SK-N-MC (cell line): ENCODE results near the gene CCDC63.
A peak's percentile ranks its signal among the peaks of the same experiment; 100 is the strongest.
"Not testable (repeated sequence)": the region's sequence is repeated elsewhere in the genome, so short reads cannot be mapped to it uniquely, and the experiment has no call there.

Experiments
- DNase-seq: peaks from one replicate; pipeline ENCODE4 v3.0.0-alpha.2; 2011; ENCODE audit warnings: low read depth, low spot score
- H3K27ac ChIP-seq: fragments of 200-600 bp; sonication (generic); 2 replicates; pipeline ENCODE4 v1.5.1; 2016; ENCODE audit warnings: mixed run types
- H3K36me3 ChIP-seq: fragments of 200-600 bp; sonication (generic); 2 replicates; pipeline ENCODE4 v1.6.1; 2017; ENCODE audit warnings: antibody characterized with exemption, low read length, mixed read lengths; ENCODE audit not compliant: insufficient read depth
- H3K4me3 ChIP-seq: fragments of 200-600 bp; sonication (generic); 2 replicates; pipeline ENCODE4 v1.5.1; 2016
- H3K9ac ChIP-seq: fragments of 200-600 bp; sonication (generic); 2 replicates; pipeline ENCODE4 v1.8.0; 2017; ENCODE audit warnings: mixed run types, mixed read lengths; ENCODE audit not compliant: insufficient read length
- H3K9me3 ChIP-seq: fragments of 200-600 bp; sonication (generic); 2 replicates; pipeline ENCODE4 v1.6.1; 2017; ENCODE audit warnings: low read depth, mild to moderate bottlenecking, antibody characterized with exemption, low read length, moderate library complexity, mixed read lengths
- EZH2 ChIP-seq: fragments of 200-600 bp; sonication (generic); IDR thresholded peaks from one replicate; pipeline ENCODE4 v1.6.1; 2017; ENCODE audit warnings: antibody characterized with exemption
- FOXP2 ChIP-seq: optimal IDR thresholded peaks from 2 replicates; pipeline ENCODE3; 2011; ENCODE audit warnings: mild to moderate bottlenecking, moderate library complexity; ENCODE audit not compliant: insufficient read depth; ENCODE audit errors: extremely low read length, control extremely low read depth
- POLR2AphosphoS5 ChIP-seq: IDR thresholded peaks from 2 replicates; pipeline ENCODE4 v1.6.1; 2012; ENCODE audit warnings: mild to moderate bottlenecking, low read depth, low read length, borderline replicate concordance

Gene CCDC63

GRCh38 chr12:110849221-110849620 lies 2.4 kb downstream of the CCDC63 start:
- Histone ChIP-seq H3K9me3 (no peaks in the 10 kb centered on the region), H3K27ac (no peak overlapping the region), H3K4me3 (no peak overlapping the region), H3K36me3 (no peaks in the 10 kb centered on the region), H3K9ac (no peak overlapping the region)
- no peak for DNase-seq
- TF ChIP-seq EZH2 (no peak), FOXP2 (no peak), POLR2AphosphoS5 (no peak)

- no peak for TF ChIP-seq EZH2
- H3K36me3 ChIP-seq: no peaks in the 10 kb centered on the region
- H3K9ac ChIP-seq: no peak overlapping the region
- no peak overlapping the region for H3K27ac ChIP-seq
- no peak overlapping the region for H3K4me3 ChIP-seq
- DNase-seq: no peak
- H3K9me3 ChIP-seq: no peaks in the 10 kb centered on the region
These were observed 3.1 kb downstream of the CCDC63 start for GRCh38 chr12:110849748-110850403.

GRCh38 chr12:110850762-110851161 lies 4.0 kb downstream of the CCDC63 start:
- H3K27ac ChIP-seq: no peak overlapping the region
- DNase-seq: no peak
- TF ChIP-seq FOXP2 (no peak), EZH2 (no peak), POLR2AphosphoS5 (no peak)
- no peaks in the 10 kb centered on the region for H3K9me3 ChIP-seq
- no peak overlapping the region for H3K9ac ChIP-seq
- H3K4me3 ChIP-seq: no peak overlapping the region
- no peaks in the 10 kb centered on the region for H3K36me3 ChIP-seq

- TF ChIP-seq POLR2AphosphoS5 (no peak), EZH2 (no peak), FOXP2 (no peak)
- no peak for DNase-seq
- H3K4me3 ChIP-seq: no peak overlapping the region
These were observed 7.0 kb downstream of the CCDC63 start for GRCh38 chr12:110853836-110854235.

GRCh38 chr12:110856542-110856941 lies 9.8 kb downstream of the CCDC63 start:
- no peak for TF ChIP-seq EZH2
- TF ChIP-seq POLR2AphosphoS5: no peak
- no peak for TF ChIP-seq FOXP2
- DNase-seq: no peak
- H3K36me3 ChIP-seq: no peaks in the 10 kb centered on the region
- no peaks in the 10 kb centered on the region for H3K9me3 ChIP-seq
- H3K9ac ChIP-seq: no peak overlapping the region
- H3K4me3 ChIP-seq: no peak overlapping the region
- no peak overlapping the region for H3K27ac ChIP-seq

More at GRCh38 chr12:110853836-110854235, 7.0 kb downstream of the CCDC63 start:
- Histone ChIP-seq H3K9me3 (no peaks in the 10 kb centered on the region), H3K9ac (no peak overlapping the region), H3K36me3 (no peaks in the 10 kb centered on the region), H3K27ac (no peak overlapping the region)

GRCh38 chr12:110857528-110857927 lies 10.7 kb downstream of the CCDC63 start:
- H3K27ac ChIP-seq: no peak overlapping the region
- H3K4me3 ChIP-seq: no peak overlapping the region
- H3K36me3 ChIP-seq: no peaks in the 10 kb centered on the region
- H3K9ac ChIP-seq: no peak overlapping the region
- no peaks in the 10 kb centered on the region for H3K9me3 ChIP-seq
- no peak for TF ChIP-seq POLR2AphosphoS5
- no peak for TF ChIP-seq FOXP2
- TF ChIP-seq EZH2: no peak
- no peak for DNase-seq

- not testable (repeated sequence) for H3K9me3 ChIP-seq, H3K27ac ChIP-seq, H3K9ac ChIP-seq, H3K4me3 ChIP-seq, H3K36me3 ChIP-seq, DNase-seq
These were observed 11.2 kb downstream of the CCDC63 start for GRCh38 chr12:110857954-110858353.

- TF ChIP-seq FOXP2: no peak
- TF ChIP-seq EZH2: no peak
- TF ChIP-seq POLR2AphosphoS5: no peak
- no peak overlapping the region for H3K4me3 ChIP-seq
- H3K27ac ChIP-seq: no peak overlapping the region
- H3K36me3 ChIP-seq: no peaks in the 10 kb centered on the region
- no peaks in the 10 kb centered on the region for H3K9me3 ChIP-seq
- DNase-seq: no peak
- H3K9ac ChIP-seq: no peak overlapping the region
These were observed 12.1 kb downstream of the CCDC63 start for GRCh38 chr12:110858848-110859247.

- H3K4me3 ChIP-seq: peak overlapping the region; percentile 30; the same call in 1 of the 2 replicates
- peak overlapping the region; percentile 59 for H3K27ac ChIP-seq
- H3K36me3 ChIP-seq: no peaks in the 10 kb centered on the region
- DNase-seq: peak; percentile 68
- no peak overlapping the region for H3K9ac ChIP-seq
- no peaks in the 10 kb centered on the region for H3K9me3 ChIP-seq
- TF ChIP-seq FOXP2 (no peak), EZH2 (no peak), POLR2AphosphoS5 (peak; percentile 36)
These were observed 14.1 kb downstream of the CCDC63 start for GRCh38 chr12:110860833-110861296.
